ENCODE measurements around the gene ZZZ3.
"Not testable (repeated sequence)": the region's sequence is repeated elsewhere in the genome, so short reads cannot be mapped to it uniquely, and the experiment has no call there.

ZZZ3 gene

DNA sequence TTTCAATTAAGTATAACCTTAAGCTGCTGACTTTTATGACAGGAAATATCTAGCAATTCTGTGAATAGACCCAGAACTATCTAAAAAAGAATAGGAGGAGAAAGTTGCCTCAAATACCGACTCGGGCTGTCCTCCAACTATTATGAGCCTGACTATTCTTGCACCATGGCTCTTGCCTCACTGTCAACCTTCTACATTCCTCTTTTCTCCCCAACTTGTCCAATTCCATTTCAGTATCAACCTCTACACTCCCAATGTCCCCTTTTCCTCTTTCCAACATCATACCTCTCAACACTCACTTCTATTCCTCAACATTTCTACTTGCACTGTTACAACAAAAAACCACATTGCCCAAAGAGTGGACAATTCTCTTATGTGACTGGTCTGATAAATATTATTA lies 2.3 kb downstream of the ZZZ3 start:
- no peak overlapping the region for H3K4me3 ChIP-seq
- H3K27ac ChIP-seq: no peak overlapping the region
- DNase-seq (ENCODE audit: low spot score): no peak
- TF ChIP-seq, protein P1, sequence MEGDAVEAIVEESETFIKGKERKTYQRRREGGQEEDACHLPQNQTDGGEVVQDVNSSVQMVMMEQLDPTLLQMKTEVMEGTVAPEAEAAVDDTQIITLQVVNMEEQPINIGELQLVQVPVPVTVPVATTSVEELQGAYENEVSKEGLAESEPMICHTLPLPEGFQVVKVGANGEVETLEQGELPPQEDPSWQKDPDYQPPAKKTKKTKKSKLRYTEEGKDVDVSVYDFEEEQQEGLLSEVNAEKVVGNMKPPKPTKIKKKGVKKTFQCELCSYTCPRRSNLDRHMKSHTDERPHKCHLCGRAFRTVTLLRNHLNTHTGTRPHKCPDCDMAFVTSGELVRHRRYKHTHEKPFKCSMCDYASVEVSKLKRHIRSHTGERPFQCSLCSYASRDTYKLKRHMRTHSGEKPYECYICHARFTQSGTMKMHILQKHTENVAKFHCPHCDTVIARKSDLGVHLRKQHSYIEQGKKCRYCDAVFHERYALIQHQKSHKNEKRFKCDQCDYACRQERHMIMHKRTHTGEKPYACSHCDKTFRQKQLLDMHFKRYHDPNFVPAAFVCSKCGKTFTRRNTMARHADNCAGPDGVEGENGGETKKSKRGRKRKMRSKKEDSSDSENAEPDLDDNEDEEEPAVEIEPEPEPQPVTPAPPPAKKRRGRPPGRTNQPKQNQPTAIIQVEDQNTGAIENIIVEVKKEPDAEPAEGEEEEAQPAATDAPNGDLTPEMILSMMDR (IDR thresholded peaks at IDR 0.05): no peak

DNA sequence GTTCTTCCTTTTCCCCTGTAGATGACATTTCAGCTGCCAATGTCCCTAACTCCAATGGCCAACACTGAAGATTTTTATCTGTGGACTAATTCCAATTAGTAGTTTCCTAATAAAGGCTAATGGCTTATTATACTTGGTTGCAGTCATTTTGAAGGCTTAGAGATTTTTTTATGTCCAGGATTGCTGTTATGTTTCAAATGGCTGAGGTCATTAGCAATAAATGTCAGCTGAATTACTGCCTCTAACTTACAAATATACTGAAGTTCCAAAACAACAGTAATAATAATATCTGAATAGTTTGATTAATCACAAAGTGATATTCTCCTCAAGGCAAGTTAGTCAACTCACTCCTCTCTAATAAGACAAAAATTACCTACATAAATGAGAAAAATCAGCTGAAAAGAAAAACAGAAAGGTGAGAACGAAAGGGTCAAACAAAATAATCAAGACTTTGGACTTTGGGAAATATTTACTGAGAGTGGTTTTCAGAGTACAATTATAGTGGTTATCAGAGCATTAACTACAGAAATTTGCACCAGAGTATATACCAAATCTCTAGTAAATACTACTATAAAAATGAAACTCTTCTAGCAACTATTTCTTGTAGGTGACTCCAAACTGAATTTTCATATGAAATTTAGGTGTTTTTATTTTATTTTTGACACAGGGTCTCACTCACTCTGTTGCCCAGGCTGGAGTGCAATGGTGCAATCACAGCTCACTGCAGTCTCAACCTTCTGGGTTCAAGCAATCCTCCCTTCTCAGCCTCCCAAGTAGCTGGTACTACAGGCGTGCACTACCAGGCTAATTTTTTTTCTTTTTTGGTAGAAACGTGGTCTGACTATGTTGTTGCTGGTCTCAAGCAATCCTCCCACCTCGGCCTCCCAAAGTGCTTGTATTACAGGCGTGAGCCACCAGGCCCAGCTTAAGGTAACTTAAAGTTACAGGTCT lies 3.5 kb downstream of the ZZZ3 start:
- TF ChIP-seq, protein P1 (IDR thresholded peaks at IDR 0.05): no peak
- no peak overlapping the region for H3K27ac ChIP-seq
- H3K4me3 ChIP-seq: no peak overlapping the region
- DNase-seq (ENCODE audit: low spot score): no peak

DNA sequence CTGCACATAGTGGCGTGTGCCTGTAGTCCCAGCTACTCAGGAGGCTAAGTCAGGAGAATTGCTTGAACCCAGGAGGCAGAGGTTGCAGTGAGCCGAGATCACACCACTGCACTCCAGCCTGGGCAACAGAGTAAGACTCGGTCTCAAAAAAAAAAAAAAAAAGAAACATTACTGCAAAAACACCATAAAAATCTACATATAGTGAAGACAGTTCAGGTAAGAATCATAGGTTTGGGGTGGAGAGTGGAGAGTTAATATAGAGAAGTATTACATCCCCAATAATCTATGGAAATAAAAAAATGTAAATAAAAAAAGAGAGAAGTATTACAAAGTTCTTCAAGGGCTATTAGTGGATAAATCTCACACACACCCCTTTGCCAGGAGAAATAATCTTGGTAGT lies 7.7 kb downstream of the ZZZ3 start:
- H3K4me3 ChIP-seq; H3K27ac ChIP-seq; DNase-seq (ENCODE audit: low spot score): not testable (repeated sequence)

DNA sequence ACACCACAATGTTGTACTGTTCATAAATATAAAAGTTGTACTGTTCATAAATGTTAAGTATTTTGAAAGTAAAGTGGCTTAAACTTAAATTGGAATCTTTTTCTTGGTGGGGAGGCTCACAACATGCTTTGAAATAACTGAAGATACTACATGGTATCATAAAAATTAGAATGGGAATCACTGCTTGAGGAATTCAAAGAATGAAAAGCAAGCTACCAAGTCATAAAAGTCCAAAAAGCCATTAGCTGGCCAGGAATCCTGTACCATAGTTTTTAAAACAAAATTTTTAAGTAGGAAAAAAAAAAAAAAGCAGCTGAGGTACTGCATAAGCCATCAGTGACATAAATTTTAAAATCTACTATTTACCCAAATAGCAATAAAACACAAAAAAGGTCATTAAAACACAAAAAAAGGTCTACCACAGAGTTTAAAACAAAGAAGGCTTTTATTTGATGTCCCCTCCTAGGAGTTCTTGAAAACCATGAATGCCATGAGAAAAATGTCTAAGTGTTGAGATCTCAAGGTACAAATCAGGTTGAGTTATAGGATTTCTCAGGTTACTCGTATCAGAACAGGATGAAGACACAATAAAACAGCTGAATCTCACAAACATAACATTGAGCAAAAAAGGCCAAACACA lies 8.6 kb downstream of the ZZZ3 start:
- TF ChIP-seq, protein P1 (IDR thresholded peaks at IDR 0.05): no peak
- no peak for DNase-seq (ENCODE audit: low spot score)
- H3K4me3 ChIP-seq: no peak overlapping the region
- no peak overlapping the region for H3K27ac ChIP-seq

DNA sequence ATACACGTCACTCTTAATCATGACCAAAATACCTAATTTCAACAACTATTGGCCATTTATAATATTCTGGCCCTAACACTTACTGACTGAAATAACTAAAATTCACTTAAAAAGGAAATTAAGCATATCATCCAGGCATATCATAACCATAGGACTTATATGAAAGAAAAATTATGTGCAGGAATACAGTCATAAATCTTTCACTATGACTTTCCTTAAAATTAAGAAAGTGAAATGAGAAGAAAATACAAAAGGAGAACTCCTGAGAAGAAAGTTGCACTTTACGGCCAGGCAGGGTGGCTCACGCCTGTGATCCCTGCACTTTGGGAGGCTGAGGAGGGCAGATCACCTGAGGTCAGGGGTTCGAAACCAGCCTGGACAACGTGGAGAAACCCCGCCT lies 9.4 kb downstream of the ZZZ3 start:
- TF ChIP-seq, protein P1 (IDR thresholded peaks at IDR 0.05): no peak
- H3K27ac ChIP-seq: no peak overlapping the region
- no peak for DNase-seq (ENCODE audit: low spot score)
- H3K4me3 ChIP-seq: no peak overlapping the region

DNA sequence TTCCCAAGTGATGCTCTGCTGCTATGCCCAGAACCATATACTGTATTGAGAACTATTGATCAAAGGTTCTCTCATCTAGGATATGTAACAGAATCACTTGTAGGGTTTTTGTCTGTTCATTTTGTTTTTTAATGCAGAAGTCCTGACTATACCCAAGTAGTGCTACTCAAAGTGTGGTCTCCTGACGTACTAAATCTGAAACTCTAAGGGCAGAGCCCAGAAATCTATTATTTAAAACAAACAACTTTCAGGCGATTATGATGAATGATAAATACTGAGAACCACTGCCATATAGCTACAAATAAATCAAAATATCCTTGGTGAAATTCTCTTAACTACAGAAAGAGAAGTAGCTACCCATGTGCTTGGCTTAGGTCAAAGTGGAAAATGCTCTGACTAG lies 10.1 kb downstream of the ZZZ3 start:
- no peak overlapping the region for H3K27ac ChIP-seq
- DNase-seq (ENCODE audit: low spot score): no peak
- H3K4me3 ChIP-seq: no peak overlapping the region
- TF ChIP-seq, protein P1 (IDR thresholded peaks at IDR 0.05): no peak

DNA sequence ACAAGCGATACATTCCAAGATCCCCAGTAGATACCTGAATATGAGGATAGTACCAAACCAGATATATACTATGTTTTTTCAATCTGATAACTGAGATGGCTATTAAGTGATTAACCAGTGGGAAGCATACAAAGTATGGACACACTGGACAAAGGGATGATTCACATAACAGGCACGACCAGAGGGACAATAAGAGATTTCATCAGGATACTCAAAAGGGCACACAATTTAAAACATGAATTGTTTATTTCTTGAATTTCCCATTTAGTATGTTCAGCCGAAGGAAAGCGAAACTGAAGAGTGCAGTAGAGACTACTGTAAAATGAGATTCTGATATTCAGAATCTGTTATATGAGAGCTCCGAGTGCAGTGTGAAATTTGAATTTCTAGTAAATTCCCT lies 10.6 kb downstream of the ZZZ3 start:
- TF ChIP-seq, protein P1 (IDR thresholded peaks at IDR 0.05): no peak
- DNase-seq (ENCODE audit: low spot score): no peak
- H3K4me3 ChIP-seq: no peak overlapping the region
- H3K27ac ChIP-seq: no peak overlapping the region

All from coronary artery (tissue), 2 donors.